Activated CD4-positive, alpha-beta T cell treated with anti-CD3 and anti-CD28 coated beads, Interleukin-2, amount 10 ng/mL, durations not matched to agents 7 days and 5 days (primary cell): ENCODE results near the gene GPS1. TPM values are rescaled to one million over a fixed set of nuclear protein-coding genes. Genes with fewer than 3 reads are reported as not detected.
A peak's percentile ranks its signal among the peaks of the same experiment; 100 is the strongest.

Source experiments
- CTCF ChIA-PET: fragments of 350-600 bp; sonication (Branson Sonifier 250); formaldehyde crosslinking; loops from one replicate; lab custom pipeline; 2021; ENCODE audit warnings: antibody characterized with exemption; lab: Charles Lee
- POLR2A ChIA-PET: fragments of 350-600 bp; sonication (Branson Sonifier 250); formaldehyde crosslinking; loops from one replicate; lab custom pipeline; 2021; ENCODE audit warnings: antibody characterized with exemption; lab: Charles Lee
- DNase-seq: peaks from one replicate; pipeline ENCODE4 v3.0.0-alpha.2; 2020
- H3K27ac Mint-ChIP-seq: one replicate; pipeline ENCODE4 v1.8.0; 2021; ENCODE audit warnings: mild to moderate bottlenecking, moderate library complexity, mixed read lengths
- H3K27me3 Mint-ChIP-seq: one replicate; pipeline ENCODE4 v1.8.0; 2021; ENCODE audit warnings: mixed read lengths
- H3K36me3 Mint-ChIP-seq: one replicate; pipeline ENCODE4 v1.8.0; 2021; ENCODE audit warnings: low read depth, mixed read lengths
- H3K4me1 Mint-ChIP-seq: one replicate; pipeline ENCODE4 v1.8.0; 2021; ENCODE audit warnings: mixed read lengths
- H3K4me3 Mint-ChIP-seq: one replicate; pipeline ENCODE4 v1.8.0; 2021; ENCODE audit warnings: mild to moderate bottlenecking, moderate library complexity, mixed read lengths
- H3K9me3 Mint-ChIP-seq: one replicate; pipeline ENCODE4 v1.8.0; 2021; ENCODE audit warnings: mixed read lengths
- total RNA-seq, 2 experiments: library from RNA; stranded (reverse); gene quantifications; one replicate each; pipeline ENCODE4 v1.2.3, GENCODE V29; 2021

Gene GPS1
- total RNA-seq, 2 experiments from 2014 or later: 78.5 to 92.1 TPM

DNA sequence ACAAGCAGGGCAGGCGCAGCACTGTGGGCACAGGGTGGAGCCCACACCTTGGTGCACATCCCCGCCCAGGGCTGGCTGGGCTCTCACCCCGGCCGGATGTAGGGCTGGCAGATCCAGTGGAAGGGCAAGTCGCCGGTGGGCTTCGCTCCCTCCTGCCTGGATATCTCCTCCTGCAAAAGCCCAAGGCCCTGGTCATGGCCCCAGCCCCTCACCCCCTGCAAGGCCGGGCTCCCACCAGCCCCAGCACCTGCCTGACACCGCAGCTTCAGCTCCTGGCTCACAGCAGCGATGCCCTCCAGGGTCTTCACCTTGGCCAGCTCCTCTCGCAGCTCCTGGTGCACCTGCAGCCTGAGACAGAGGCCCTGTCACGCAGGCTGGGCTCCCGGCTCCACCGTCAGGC is 8.9 kb downstream of the GPS1 start:
- CTCF ChIA-PET: interaction anchor here (0.5 to 1.8 kb wide), 2 partner anchors 30 to 84 kb away, joined by 3 to 5 read pairs; partner anchors contain the start of gene RAC3
- H3K27ac Mint-ChIP-seq: no peak overlapping the region

DNA sequence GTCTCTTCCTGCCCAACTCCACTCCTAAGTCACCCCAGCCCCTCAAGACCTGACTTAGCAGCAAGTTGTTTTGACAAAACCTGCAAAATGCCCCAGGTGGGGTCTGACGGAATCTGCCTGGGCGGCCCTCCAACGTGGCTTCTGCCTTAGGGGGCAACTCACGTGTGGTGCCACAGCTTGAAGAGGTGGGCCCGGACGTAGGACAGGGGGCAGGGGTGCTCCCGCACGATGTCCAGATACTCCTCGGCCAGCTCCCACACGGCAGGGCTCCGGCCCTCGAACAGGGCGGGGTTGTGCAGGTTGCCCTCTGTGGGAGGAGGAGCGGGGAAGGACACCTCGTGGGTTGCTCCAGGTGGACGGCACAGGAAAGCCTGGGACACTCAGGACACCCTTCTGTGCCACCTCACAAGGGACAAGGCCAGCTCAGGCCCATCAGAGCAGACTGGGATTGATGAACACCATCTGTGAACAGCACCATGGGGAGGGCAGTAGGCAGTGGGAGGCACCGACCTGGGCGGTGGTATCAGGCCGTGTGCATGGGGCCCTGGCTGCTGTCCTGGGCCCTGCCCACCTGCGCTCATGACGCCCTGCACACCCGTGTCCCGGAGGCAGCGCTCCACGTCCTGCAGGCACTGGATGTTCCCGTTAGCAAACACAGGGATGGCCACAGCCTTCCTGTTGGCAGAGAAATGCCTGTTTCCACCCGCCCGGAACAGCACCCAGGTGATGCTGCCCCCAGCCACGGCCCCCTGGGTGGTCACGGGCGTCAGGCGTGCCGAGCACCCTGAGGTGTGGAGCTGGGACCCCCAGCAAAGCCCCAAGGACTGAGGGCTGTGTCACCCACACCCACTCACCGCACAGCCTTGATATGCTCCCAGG is 9.6 kb downstream of the GPS1 start:
- ChIA-PET POLR2A (no interaction called here), CTCF (interaction anchor here (0.5 kb wide), 1 partner anchor 84 kb away, joined by 3 read pairs; no protein-coding TSS in a partner anchor)
- H3K36me3 Mint-ChIP-seq: peaks cover 3% of the 10 kb centered on the region
- no peaks in the 10 kb centered on the region for H3K27me3 Mint-ChIP-seq
- no peak for DNase-seq
- no peak overlapping the region for H3K27ac Mint-ChIP-seq
- no peak overlapping the region for H3K4me3 Mint-ChIP-seq
- no peaks in the 10 kb centered on the region for H3K9me3 Mint-ChIP-seq
- H3K4me1 Mint-ChIP-seq: peaks cover 8% of the 10 kb centered on the region

More for the DNA sequence above, 8.9 kb downstream of the GPS1 start:
- no peaks in the 10 kb centered on the region for H3K9me3 Mint-ChIP-seq
- POLR2A ChIA-PET: no interaction called here
- H3K27me3 Mint-ChIP-seq: no peaks in the 10 kb centered on the region
- DNase-seq: no peak
- H3K4me3 Mint-ChIP-seq: no peak overlapping the region
- peaks cover 5% of the 10 kb centered on the region for H3K4me1 Mint-ChIP-seq
- H3K36me3 Mint-ChIP-seq: peaks cover 3% of the 10 kb centered on the region

DNA sequence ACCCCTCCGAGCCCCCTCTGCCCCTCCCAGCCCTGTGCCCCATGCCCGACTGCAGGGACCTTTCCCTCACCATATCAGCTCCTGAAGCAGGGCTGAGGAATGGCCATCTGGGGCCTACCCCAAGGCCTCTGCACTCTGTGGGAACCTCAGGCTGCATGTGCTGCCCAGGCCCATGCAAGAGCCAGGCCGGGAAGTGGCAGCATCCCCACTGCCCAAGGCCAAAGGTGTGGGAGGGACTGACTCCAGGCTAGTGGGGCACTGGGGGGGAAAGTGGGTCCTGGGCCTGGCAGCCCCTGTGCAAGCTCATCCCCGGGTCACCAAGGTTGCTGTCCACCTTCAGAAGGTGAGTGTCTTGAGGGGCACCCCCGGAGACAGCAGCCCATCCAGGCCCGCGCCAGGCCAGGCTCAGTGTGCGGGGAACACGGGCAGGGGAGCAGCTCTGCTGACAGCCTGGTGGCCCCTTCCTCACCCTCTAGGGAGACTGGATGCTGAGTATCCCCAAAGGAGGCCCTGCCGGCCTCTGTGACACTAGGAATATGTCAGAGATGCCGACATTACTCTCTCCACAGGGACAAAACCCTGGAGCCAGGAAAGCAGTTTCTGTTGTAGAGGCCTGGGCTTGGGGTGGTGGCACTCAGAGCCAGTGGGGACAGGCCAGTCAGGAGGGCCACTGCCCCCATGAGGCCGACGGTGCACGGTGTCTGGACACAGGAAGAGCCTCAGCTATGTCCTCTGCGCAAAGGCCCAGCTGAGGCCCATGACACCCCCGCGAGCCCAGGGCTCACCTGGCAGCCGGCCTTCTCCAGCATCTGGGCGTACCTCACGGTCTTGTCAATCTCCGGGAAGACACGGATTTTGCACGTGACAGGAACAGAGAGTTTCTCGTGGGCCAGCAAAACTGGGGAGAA is 10.6 kb downstream of the GPS1 start:
- POLR2A ChIA-PET: no interaction called here
- CTCF ChIA-PET: no interaction called here
- no peaks in the 10 kb centered on the region for H3K27me3 Mint-ChIP-seq
- no peak overlapping the region for H3K4me3 Mint-ChIP-seq
- H3K9me3 Mint-ChIP-seq: no peaks in the 10 kb centered on the region
- peaks cover 11% of the 10 kb centered on the region for H3K4me1 Mint-ChIP-seq
- no peak for DNase-seq
- peaks cover 3% of the 10 kb centered on the region for H3K36me3 Mint-ChIP-seq
- no peak overlapping the region for H3K27ac Mint-ChIP-seq

DNA sequence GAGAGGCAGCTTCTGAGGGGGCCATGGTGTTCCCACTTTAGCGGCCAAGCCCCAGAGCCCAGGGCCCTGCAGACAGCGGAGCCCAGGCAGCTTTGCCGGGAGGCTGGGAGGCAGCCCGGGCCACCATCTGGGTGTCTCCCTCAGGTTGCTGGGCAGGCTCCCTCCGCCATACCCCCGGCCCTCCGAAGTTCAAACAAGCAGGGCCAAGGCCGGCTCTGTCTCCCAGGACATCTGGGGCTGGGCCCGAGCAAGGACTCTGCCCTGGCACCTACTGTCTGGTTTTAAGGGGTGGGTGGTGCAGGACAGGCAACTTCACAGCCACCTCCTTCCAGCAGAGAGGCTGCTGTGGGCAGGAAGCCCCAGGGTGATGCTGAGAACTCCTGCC is 11.3 kb downstream of the GPS1 start:
- ChIA-PET POLR2A (no interaction called here), CTCF (interaction anchor here (0.9 kb wide), 1 partner anchor 96 kb away, joined by 3 read pairs; no protein-coding TSS in a partner anchor)
- Mint-ChIP-seq H3K4me3 (no peak overlapping the region), H3K27ac (no peak overlapping the region), H3K9me3 (no peaks in the 10 kb centered on the region), H3K36me3 (peaks cover 3% of the 10 kb centered on the region), H3K4me1 (peaks cover 11% of the 10 kb centered on the region), H3K27me3 (no peaks in the 10 kb centered on the region)
- DNase-seq: no peak

DNA sequence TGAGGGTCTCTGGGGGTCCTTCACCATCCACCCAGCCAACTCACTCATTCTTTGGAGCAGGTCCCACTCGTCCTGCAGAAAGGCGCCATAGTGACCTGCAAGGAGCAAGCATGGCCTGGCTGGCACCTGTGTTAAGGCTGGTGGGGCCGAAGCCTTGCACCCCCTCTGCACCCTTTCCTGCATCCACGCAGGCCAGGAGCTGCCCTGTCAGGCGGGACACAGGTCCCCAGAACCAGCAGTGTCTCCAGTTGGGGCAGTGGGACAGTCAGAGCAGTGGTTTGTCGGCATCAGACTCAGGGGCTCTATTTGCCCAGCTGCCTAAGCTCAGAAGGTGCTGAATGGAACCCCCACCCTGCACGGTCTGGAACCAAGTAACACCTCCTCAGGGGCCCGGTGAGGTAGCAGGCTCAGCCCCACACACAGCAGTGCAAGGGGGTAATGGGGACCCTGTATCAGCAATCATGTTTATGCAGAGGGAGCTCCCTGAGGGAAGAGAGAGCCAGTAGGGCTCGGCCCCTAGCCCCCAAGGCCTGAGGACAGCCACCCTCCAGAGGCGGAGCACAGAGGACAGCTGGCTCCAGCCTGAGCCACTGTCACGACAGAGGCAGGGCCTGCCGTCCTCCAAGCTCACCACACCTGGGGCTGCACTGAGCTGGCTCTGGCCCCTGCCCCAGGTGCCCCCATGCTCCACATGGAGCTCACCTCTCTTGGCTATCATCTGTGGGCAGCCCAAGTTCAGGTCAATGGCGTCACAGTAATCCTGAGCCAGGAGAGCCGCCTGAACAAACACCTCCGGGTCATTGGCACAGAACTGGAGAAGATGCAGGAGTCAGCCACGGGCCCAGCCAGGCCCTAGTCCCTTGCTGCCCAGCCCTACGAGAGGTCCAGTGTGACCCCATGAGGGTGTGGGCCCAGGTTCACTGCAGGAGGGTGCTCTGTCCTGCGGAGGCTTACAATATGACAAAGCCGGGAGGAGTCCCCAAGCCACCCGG is 12.0 kb downstream of the GPS1 start:
- CTCF ChIA-PET: interaction anchor here (0.9 to 2.0 kb wide), 2 partner anchors 10 to 97 kb away, joined by 3 to 7 read pairs; no protein-coding TSS in a partner anchor
- POLR2A ChIA-PET: no interaction called here
- Mint-ChIP-seq H3K36me3 (peaks cover 3% of the 10 kb centered on the region), H3K9me3 (no peaks in the 10 kb centered on the region), H3K4me3 (peak overlapping the region; percentile 65), H3K27me3 (no peaks in the 10 kb centered on the region), H3K27ac (peak overlapping the region; percentile 69), H3K4me1 (peaks cover 11% of the 10 kb centered on the region)
- DNase-seq: no peak

DNA sequence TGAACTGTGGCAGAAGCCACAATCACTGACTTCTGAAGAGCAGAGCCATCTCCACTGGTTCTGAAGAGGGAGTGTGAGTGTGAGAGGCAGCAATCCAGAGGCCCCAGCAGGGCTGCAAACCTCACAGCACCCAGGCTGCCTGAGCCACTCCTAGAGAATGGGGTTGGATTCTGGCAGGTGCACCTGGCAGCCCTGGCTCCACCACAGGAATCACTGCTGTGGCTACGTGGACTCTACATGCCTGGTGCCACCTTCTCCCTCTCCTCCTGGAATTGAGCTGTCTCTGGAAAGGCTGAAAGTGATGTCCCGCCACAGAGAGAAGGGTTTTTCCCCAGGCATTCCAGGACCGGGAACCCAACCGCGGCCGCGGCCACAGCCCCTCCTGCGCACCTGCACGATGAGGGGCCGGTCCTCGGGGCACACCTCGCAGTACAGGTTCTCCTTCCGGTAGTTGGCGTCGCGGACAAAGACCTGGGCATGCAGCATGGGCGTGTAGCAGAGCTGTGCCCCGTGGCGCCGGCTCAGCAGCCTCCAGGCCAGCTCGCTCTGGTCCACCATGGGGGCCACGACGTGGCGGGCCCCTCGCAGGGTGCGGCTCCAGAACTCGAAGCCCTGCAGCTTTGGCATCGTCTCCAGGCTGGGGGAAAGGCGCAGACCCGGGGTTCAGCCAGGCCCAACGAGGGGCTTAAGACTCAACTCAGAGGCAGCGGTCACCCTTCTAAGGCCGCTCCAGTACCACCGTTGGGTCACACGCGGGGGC is 12.9 kb downstream of the GPS1 start:
- H3K27ac Mint-ChIP-seq: peak overlapping the region; percentile 69

DNA sequence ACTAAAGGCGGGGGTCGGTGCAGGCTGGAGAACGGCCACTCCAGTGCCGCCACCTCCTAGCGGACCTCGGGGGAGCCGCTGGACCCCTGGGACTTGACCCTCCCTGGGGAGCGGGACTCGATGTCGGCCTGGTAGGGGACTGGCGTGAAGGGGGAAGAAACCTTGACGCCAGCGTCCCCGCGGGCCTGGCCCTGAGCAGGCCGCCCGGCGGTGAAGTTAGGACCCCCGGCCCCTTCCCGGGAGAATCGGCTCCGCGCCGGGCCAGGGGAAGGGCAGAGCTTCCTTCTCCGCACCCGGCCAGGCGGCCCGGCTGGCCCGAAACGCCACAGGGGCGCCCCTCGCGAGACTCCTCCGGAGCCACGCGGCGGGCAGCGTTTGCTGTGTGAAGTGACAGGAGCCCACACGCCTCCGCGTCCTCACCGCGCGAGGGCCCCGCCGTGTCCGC is 13.5 kb downstream of the GPS1 start:
- Mint-ChIP-seq H3K4me1 (peaks cover 11% of the 10 kb centered on the region), H3K36me3 (peaks cover under 1% of the 10 kb centered on the region), H3K27ac (peak overlapping the region; percentile 69), H3K27me3 (no peaks in the 10 kb centered on the region), H3K4me3 (peak overlapping the region; percentile 65), H3K9me3 (no peaks in the 10 kb centered on the region)
- ChIA-PET CTCF (interaction anchor here (0.9 to 2.0 kb wide), 2 partner anchors 12 to 35 kb away, joined by 3 to 7 read pairs; no protein-coding TSS in a partner anchor), POLR2A (no interaction called here)
- peak; percentile 29 for DNase-seq

More for the DNA sequence above, 12.9 kb downstream of the GPS1 start:
- H3K9me3 Mint-ChIP-seq: no peaks in the 10 kb centered on the region
- peaks cover 11% of the 10 kb centered on the region for H3K4me1 Mint-ChIP-seq
- no peaks in the 10 kb centered on the region for H3K27me3 Mint-ChIP-seq
- DNase-seq: no peak
- H3K4me3 Mint-ChIP-seq: peak overlapping the region; percentile 65
- ChIA-PET CTCF (interaction anchor here (0.9 to 2.0 kb wide), 2 partner anchors 11 to 34 kb away, joined by 3 to 7 read pairs; no protein-coding TSS in a partner anchor), POLR2A (no interaction called here)
- H3K36me3 Mint-ChIP-seq: peaks cover 3% of the 10 kb centered on the region

DNA sequence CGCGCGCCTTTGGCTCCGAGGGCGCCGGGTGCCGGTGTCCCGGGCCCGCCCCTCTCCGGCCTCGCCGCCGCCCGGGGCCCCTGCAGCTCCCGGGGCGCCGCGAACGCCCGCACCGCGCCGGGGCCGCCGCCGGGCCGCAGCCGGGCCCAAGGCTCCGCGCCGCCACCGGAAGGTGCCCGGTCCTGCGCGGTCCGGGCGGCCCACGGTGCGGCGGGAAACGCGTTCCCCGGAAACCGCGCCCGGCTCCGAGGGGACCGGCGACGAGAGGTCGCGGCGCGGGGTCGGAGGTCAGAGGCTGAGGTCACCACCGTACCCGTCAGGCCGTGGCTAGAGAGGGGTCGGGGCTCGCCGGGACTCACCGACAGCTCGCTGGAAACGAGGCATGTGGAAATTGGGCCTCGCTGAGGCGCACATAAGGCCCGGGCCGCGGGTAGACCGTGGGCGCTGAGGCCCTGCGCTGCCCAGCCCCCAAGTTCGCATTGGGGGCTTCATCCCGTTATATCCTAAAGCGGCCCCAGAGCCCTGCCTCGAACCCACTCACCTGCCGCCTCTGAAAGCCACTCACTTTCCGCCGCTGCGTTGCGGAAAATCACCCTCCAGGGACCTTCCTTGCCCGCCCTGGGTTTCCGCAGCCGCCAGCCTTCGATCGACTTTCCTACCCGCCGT is 14.1 kb downstream of the GPS1 start, which contains the start of gene DUS1L:
Gene DUS1L, minus strand, starts transcription at position 167 of the 666 bp plus-strand sequence. CDS start 745 bp downstream, outside the sequence.
- peaks cover 11% of the 10 kb centered on the region for H3K4me1 Mint-ChIP-seq
- POLR2A ChIA-PET: no interaction called here
- H3K9me3 Mint-ChIP-seq: no peaks in the 10 kb centered on the region
- no peaks in the 10 kb centered on the region for H3K36me3 Mint-ChIP-seq
- peak within 1 kb of the TSS; percentile 85 for H3K4me3 Mint-ChIP-seq
- no peaks in the 10 kb centered on the region for H3K27me3 Mint-ChIP-seq
- H3K27ac Mint-ChIP-seq: peak within 1 kb of the TSS; percentile 93
- CTCF ChIA-PET: interaction anchor here (0.8 to 1.2 kb wide), 2 partner anchors 9 to 28 kb away, joined by 3 to 5 read pairs; partner anchors contain the start of gene DCXR
- DNase-seq: peak; percentile 67

DNA sequence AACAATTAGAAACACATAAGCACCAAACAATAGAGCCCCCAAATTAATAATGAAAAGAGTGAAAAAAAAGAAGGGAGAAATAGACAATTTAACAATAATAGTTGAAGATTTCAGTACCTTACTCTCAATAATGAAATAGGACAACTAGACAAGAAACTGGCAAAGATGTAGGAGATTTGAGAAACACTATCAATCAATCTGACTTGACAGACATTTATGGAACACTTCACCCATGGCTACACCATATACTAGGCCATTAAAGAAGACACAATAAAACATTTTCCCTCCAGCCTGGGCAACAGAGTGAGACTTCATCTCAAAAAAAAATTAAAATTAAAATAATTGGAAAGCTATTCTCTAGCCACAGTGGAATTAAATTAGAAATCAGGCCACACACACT is 18.9 kb downstream of the GPS1 start:
- no peak overlapping the region for H3K27ac Mint-ChIP-seq
- peaks cover 6% of the 10 kb centered on the region for H3K4me1 Mint-ChIP-seq
- CTCF ChIA-PET: no interaction called here
- H3K36me3 Mint-ChIP-seq: no peaks in the 10 kb centered on the region
- H3K27me3 Mint-ChIP-seq: peaks cover 2% of the 10 kb centered on the region
- no peak for DNase-seq
- POLR2A ChIA-PET: no interaction called here
- no peaks in the 10 kb centered on the region for H3K9me3 Mint-ChIP-seq
- H3K4me3 Mint-ChIP-seq: no peak overlapping the region

DNA sequence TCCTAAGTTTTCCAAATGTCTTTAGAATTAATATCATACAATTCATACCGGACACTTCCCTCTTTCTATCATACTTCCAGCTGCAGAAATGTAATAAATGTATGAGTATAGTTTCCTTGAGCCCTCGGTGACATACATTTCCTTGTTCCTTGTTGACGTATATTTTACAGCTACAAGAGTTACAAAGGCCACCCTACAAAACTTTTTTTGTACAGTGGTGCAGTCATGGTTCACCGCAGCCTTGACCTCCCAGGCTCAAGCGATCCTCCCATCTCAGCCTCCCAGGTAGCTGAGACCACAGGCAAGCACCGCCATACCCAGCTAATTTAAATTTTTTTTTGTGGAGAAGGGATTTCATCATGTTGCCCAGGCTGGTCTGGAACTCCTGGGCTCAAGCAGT is 21.1 kb downstream of the GPS1 start:
- Mint-ChIP-seq H3K9me3 (no peaks in the 10 kb centered on the region), H3K4me1 (no peaks in the 10 kb centered on the region), H3K4me3 (no peak overlapping the region), H3K36me3 (no peaks in the 10 kb centered on the region), H3K27ac (no peak overlapping the region), H3K27me3 (peaks cover 2% of the 10 kb centered on the region)
- DNase-seq: no peak
- ChIA-PET POLR2A (interaction anchor here (0.7 kb wide), 1 partner anchor 130 kb away, joined by 5 read pairs; no protein-coding TSS in a partner anchor), CTCF (interaction anchor here (0.7 kb wide), 1 partner anchor 35 kb away, joined by 3 read pairs; the partner anchor contains the start of gene DCXR)
